GM21390 (cell line): ENCODE results near the gene ASH1L.
"Not testable (repeated sequence)": the region's sequence is repeated elsewhere in the genome, so short reads cannot be mapped to it uniquely, and the experiment has no call there.

Source experiments
- ATAC-seq: cut with Tn5 transposase; IDR thresholded peaks from one replicate; pipeline ENCODE4 v1.9.1; 2021; ENCODE audit not compliant: unreplicated experiment

ASH1L gene

GRCh38 chr1:155339515-155340097 lies 223.0 kb downstream of the ASH1L start:
- ATAC-seq: no peak

GRCh38 chr1:155334962-155335361 lies 227.6 kb downstream of the ASH1L start:
- ATAC-seq: no peak

- ATAC-seq: no peak
Observed at GRCh38 chr1:155329980-155330598, 232.5 kb downstream of the ASH1L start.

- ATAC-seq: not testable (repeated sequence)
Observed at GRCh38 chr1:155328856-155329255, 233.7 kb downstream of the ASH1L start.

GRCh38 chr1:155327981-155328380 lies 234.6 kb downstream of the ASH1L start:
- ATAC-seq: no peak

- no peak for ATAC-seq
Observed at GRCh38 chr1:155326631-155327037, 236.0 kb downstream of the ASH1L start.

GRCh38 chr1:155326020-155326526 lies 236.5 kb downstream of the ASH1L start:
- ATAC-seq: no peak

- no peak for ATAC-seq
Observed at GRCh38 chr1:155325603-155325893, 237.1 kb downstream of the ASH1L start.

GRCh38 chr1:155324717-155325602 lies 237.6 kb downstream of the ASH1L start:
- no peak for ATAC-seq

GRCh38 chr1:155324037-155324716 lies 238.4 kb downstream of the ASH1L start:
- ATAC-seq: peak; percentile 65

GRCh38 chr1:155323729-155324036 lies 238.9 kb downstream of the ASH1L start:
- ATAC-seq: no peak

GRCh38 chr1:155322953-155323728 lies 239.5 kb downstream of the ASH1L start:
- ATAC-seq: peak; percentile 42

- ATAC-seq: no peak
Observed at GRCh38 chr1:155322571-155322952, 240.0 kb downstream of the ASH1L start.

GRCh38 chr1:155321639-155322503 lies 240.7 kb downstream of the ASH1L start:
- ATAC-seq: no peak

- ATAC-seq: no peak
Observed at GRCh38 chr1:155320661-155321617, 241.7 kb downstream of the ASH1L start, which contains the start of gene RUSC1. RUSC1 (plus strand) TSS chr1:155320894; CDS start chr1:155321774, 880 bp downstream.

- ATAC-seq: no peak
Observed at GRCh38 chr1:155320252-155320651, 242.4 kb downstream of the ASH1L start.

GRCh38 chr1:155319536-155319935 lies 243.1 kb downstream of the ASH1L start:
- ATAC-seq: no peak

- no peak for ATAC-seq
Observed at GRCh38 chr1:155318082-155318481, 244.5 kb downstream of the ASH1L start.

GRCh38 chr1:155316922-155317321 lies 245.7 kb downstream of the ASH1L start:
- ATAC-seq: no peak
